Measurements from ENCODE around the gene MFSD2B.
A peak's percentile ranks its signal among the peaks of the same experiment; 100 is the strongest.

The MFSD2B gene

GRCh38 chr2:24046930-24047702, 37.2 kb downstream of the MFSD2B start, which contains the start of gene WDCP:
TSS of gene WDCP (minus strand) at chr2:24047391. CDS start at chr2:24039494, 7,897 bp downstream.
- Histone ChIP-seq H3K9ac (ENCODE audit: low read length) (peak within 1 kb of the TSS; percentile 73), H3K27ac (ENCODE audit: low read length) (no peak within 1 kb of the TSS), H3K79me2 (ENCODE audit: low read length) (peaks cover 17% of the 10 kb centered on the region), H3K36me3 (replicated peaks; ENCODE audit: low read depth, low read length) (no peaks in the 10 kb centered on the region), H4K20me1 (ENCODE audit: insufficient read depth, low read length) (no peaks in the 10 kb centered on the region), H3K4me1 (ENCODE audit: low read length) (peaks cover 16% of the 10 kb centered on the region), H2AFZ (ENCODE audit: low read depth, low read length) (peak within 1 kb of the TSS; percentile 86), H3K4me3 (ENCODE audit: low read length) (peak within 1 kb of the TSS; percentile 88), H3K9me3 (ENCODE audit: insufficient read depth, low read length) (no peaks in the 10 kb centered on the region), H3K4me2 (ENCODE audit: low read length) (peak within 1 kb of the TSS; percentile 75), H3K27me3 (ENCODE audit: low read depth, low read length) (0 out of 2 replicates have a peak, but pooled peaks cover 6% of the 10 kb centered on the region)
- TF ChIP-seq, protein P1, sequence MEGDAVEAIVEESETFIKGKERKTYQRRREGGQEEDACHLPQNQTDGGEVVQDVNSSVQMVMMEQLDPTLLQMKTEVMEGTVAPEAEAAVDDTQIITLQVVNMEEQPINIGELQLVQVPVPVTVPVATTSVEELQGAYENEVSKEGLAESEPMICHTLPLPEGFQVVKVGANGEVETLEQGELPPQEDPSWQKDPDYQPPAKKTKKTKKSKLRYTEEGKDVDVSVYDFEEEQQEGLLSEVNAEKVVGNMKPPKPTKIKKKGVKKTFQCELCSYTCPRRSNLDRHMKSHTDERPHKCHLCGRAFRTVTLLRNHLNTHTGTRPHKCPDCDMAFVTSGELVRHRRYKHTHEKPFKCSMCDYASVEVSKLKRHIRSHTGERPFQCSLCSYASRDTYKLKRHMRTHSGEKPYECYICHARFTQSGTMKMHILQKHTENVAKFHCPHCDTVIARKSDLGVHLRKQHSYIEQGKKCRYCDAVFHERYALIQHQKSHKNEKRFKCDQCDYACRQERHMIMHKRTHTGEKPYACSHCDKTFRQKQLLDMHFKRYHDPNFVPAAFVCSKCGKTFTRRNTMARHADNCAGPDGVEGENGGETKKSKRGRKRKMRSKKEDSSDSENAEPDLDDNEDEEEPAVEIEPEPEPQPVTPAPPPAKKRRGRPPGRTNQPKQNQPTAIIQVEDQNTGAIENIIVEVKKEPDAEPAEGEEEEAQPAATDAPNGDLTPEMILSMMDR (IDR thresholded peaks at IDR 0.05; ENCODE audit: low read depth, low read length) = no peak
- no peak for TF ChIP-seq EZH2phosphoT487 (IDR thresholded peaks at IDR 0.05; ENCODE audit: low read depth)

- Histone ChIP-seq H3K27ac (ENCODE audit: low read length) (no peak overlapping the region), H4K20me1 (ENCODE audit: insufficient read depth, low read length) (no peaks in the 10 kb centered on the region), H3K4me1 (ENCODE audit: low read length) (peaks cover 16% of the 10 kb centered on the region), H3K9me3 (ENCODE audit: insufficient read depth, low read length) (no peaks in the 10 kb centered on the region), H2AFZ (ENCODE audit: low read depth, low read length) (peak overlapping the region; percentile 76), H3K36me3 (replicated peaks; ENCODE audit: low read depth, low read length) (no peaks in the 10 kb centered on the region), H3K79me2 (ENCODE audit: low read length) (peaks cover 17% of the 10 kb centered on the region), H3K4me2 (ENCODE audit: low read length) (peak overlapping the region; percentile 68), H3K9ac (ENCODE audit: low read length) (peak overlapping the region; percentile 36), H3K4me3 (ENCODE audit: low read length) (peak overlapping the region; percentile 62), H3K27me3 (ENCODE audit: low read depth, low read length) (0 out of 2 replicates have a peak, but pooled peaks cover 6% of the 10 kb centered on the region)
- TF ChIP-seq, protein P1 (IDR thresholded peaks at IDR 0.05; ENCODE audit: low read depth, low read length) = no peak
- TF ChIP-seq EZH2phosphoT487 (IDR thresholded peaks at IDR 0.05; ENCODE audit: low read depth) = no peak
Measured at GRCh38 chr2:24047703-24048033, 37.8 kb downstream of the MFSD2B start.

DNA sequence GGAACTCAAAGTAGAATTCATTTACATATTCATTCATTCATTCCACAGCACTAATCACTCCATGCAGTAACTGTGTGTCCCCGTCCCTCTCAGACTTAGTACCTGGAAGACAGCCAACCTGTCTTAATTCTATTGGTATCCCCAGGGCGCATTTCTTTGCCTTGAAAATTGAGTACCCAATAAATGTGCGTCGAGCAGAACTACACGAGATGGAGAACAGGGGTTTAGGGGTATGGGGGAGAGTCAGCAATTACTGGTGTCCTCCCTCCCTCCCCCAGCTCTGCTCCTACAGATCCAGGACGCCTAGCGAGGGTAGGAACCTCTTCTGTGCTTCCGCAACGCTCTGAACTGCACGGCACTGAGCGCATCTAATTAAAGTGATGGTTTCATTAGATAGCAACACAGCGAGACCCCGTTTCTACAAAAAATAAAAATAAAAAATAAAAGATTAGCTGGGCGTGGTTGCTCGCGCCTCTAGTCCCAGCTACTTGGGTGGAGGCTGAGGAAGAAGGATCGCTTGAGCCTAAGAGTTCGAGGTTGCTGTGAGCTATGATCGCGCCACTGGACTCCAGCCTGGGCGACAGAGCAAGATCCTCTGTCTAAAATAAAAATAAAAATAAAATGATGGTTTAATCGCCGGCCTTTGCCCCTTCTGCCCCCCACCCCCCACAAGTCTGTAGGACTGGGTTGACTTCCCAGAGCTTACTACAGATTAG, 39.0 kb downstream of the MFSD2B start:
- peaks cover 17% of the 10 kb centered on the region for H3K79me2 ChIP-seq (ENCODE audit: low read length)
- H4K20me1 ChIP-seq (ENCODE audit: insufficient read depth, low read length) = no peaks in the 10 kb centered on the region
- H3K9me3 ChIP-seq (ENCODE audit: insufficient read depth, low read length) = no peaks in the 10 kb centered on the region
- 0 out of 2 replicates have a peak, but pooled peaks cover 6% of the 10 kb centered on the region for H3K27me3 ChIP-seq (ENCODE audit: low read depth, low read length)
- H3K36me3 ChIP-seq (replicated peaks; ENCODE audit: low read depth, low read length) = no peaks in the 10 kb centered on the region
- no peak overlapping the region for H3K27ac ChIP-seq (ENCODE audit: low read length)
- peak overlapping the region; percentile 74 for H3K4me3 ChIP-seq (ENCODE audit: low read length)
- peak overlapping the region; percentile 34 for H3K9ac ChIP-seq (ENCODE audit: low read length)
- H2AFZ ChIP-seq (ENCODE audit: low read depth, low read length) = peak overlapping the region; percentile 20
- no peak for TF ChIP-seq EZH2phosphoT487 (IDR thresholded peaks at IDR 0.05; ENCODE audit: low read depth)
- TF ChIP-seq, protein P1 (IDR thresholded peaks at IDR 0.05; ENCODE audit: low read depth, low read length) = no peak
- peaks cover 16% of the 10 kb centered on the region for H3K4me1 ChIP-seq (ENCODE audit: low read length)
- peak overlapping the region; percentile 84 for H3K4me2 ChIP-seq (ENCODE audit: low read length)

GRCh38 chr2:24049485-24050021, 39.7 kb downstream of the MFSD2B start, which contains the start of gene FKBP1B:
TSS of gene FKBP1B (plus strand) at chr2:24049741. CDS start at chr2:24049850, 109 bp downstream.
- 0 out of 2 replicates have a peak, but pooled peaks cover 6% of the 10 kb centered on the region for H3K27me3 ChIP-seq (ENCODE audit: low read depth, low read length)
- H3K27ac ChIP-seq (ENCODE audit: low read length) = no peak within 1 kb of the TSS
- peaks cover 17% of the 10 kb centered on the region for H3K79me2 ChIP-seq (ENCODE audit: low read length)
- peaks cover 16% of the 10 kb centered on the region for H3K4me1 ChIP-seq (ENCODE audit: low read length)
- no peaks in the 10 kb centered on the region for H3K9me3 ChIP-seq (ENCODE audit: insufficient read depth, low read length)
- H3K4me3 ChIP-seq (ENCODE audit: low read length) = peak within 1 kb of the TSS; percentile 74
- H4K20me1 ChIP-seq (ENCODE audit: insufficient read depth, low read length) = no peaks in the 10 kb centered on the region
- no peak for TF ChIP-seq EZH2phosphoT487 (IDR thresholded peaks at IDR 0.05; ENCODE audit: low read depth)
- TF ChIP-seq, protein P1 (IDR thresholded peaks at IDR 0.05; ENCODE audit: low read depth, low read length) = no peak
- no peaks in the 10 kb centered on the region for H3K36me3 ChIP-seq (replicated peaks; ENCODE audit: low read depth, low read length)
- H2AFZ ChIP-seq (ENCODE audit: low read depth, low read length) = peak within 1 kb of the TSS; percentile 20
- peak within 1 kb of the TSS; percentile 84 for H3K4me2 ChIP-seq (ENCODE audit: low read length)
- H3K9ac ChIP-seq (ENCODE audit: low read length) = peak within 1 kb of the TSS; percentile 34

Data from OCI-LY3 (cell line).